Neural cell (in vitro differentiated cells): Measurements from ENCODE around the gene ENO2. TPM values are rescaled to one million over a fixed set of nuclear protein-coding genes. Genes with fewer than 3 reads are reported as not detected.
A peak's percentile ranks its signal among the peaks of the same experiment; 100 is the strongest.
"Not testable (repeated sequence)": the region's sequence is repeated elsewhere in the genome, so short reads cannot be mapped to it uniquely, and the experiment has no call there.

Experiments used
- H2AFZ ChIP-seq: fragments of 200-600, 300-800 bp; sonication (generic), shearing (Covaris generic); 2 replicates; pipeline ENCODE4 v1.6.0; 2014; ENCODE audit warnings: low read depth, mild to moderate bottlenecking, antibody characterized with exemption, low read length, moderate library complexity
- H3F3A ChIP-seq: fragments of 200-600 bp; shearing (Covaris generic); 2 replicates; pipeline ENCODE4 v1.6.1; 2016; ENCODE audit warnings: mild to moderate bottlenecking, moderate library complexity, mixed read lengths, antibody characterized with exemption, low read length; ENCODE audit not compliant: insufficient read depth, poor library complexity, severe bottlenecking
- H3K27ac ChIP-seq: fragments of 200-600, 300-800 bp; sonication (generic), shearing (Covaris generic); 2 replicates; pipeline ENCODE4 v1.5.1; 2014; ENCODE audit warnings: mild to moderate bottlenecking, low read length, moderate library complexity
- H3K27me3 ChIP-seq: fragments of 300-800, 200-600 bp; sonication (generic), shearing (Covaris generic); 2 replicates; pipeline ENCODE4 v1.6.0; 2014; ENCODE audit warnings: mild to moderate bottlenecking, low read depth, low read length, moderate library complexity; ENCODE audit not compliant: insufficient read depth
- H3K36me3 ChIP-seq: fragments of 300-800, 200-600 bp; sonication (generic), shearing (Covaris generic); 2 replicates; pipeline ENCODE4 v1.5.1; 2014; ENCODE audit warnings: mild to moderate bottlenecking, antibody characterized with exemption, low read length, moderate library complexity; ENCODE audit not compliant: insufficient read depth
- H3K4me2 ChIP-seq: fragments of 300-800, 200-600 bp; sonication (generic), shearing (Covaris generic); 2 replicates; pipeline ENCODE4 v1.6.0; 2014; ENCODE audit warnings: mild to moderate bottlenecking, low read length
- H3K4me3 ChIP-seq: fragments of 300-800, 200-600 bp; sonication (generic), shearing (Covaris generic); 2 replicates; pipeline ENCODE4 v1.5.1; 2014; ENCODE audit warnings: mild to moderate bottlenecking, low read length, moderate library complexity
- H3K79me2 ChIP-seq: fragments of 200-600 bp; shearing (Covaris generic); replicated peaks from 2 replicates; pipeline ENCODE4 v1.6.0; 2014; ENCODE audit warnings: mild to moderate bottlenecking, low read length, moderate library complexity; ENCODE audit not compliant: insufficient read depth
- H3K9ac ChIP-seq: fragments of 300-800, 200-600 bp; sonication (generic), shearing (Covaris generic); 2 replicates; pipeline ENCODE4 v1.6.1; 2016; ENCODE audit warnings: mild to moderate bottlenecking, low read length, mixed read lengths
- H3K9me2 ChIP-seq: fragments of 200-600 bp; shearing (Covaris generic); 2 replicates; pipeline ENCODE4 v1.6.1; 2016; ENCODE audit warnings: mild to moderate bottlenecking, low read length, mixed read lengths; ENCODE audit not compliant: insufficient read depth
- H3K9me3 ChIP-seq: fragments of 200-600, 300-800 bp; sonication (generic), shearing (Covaris generic); 2 replicates; pipeline ENCODE4 v1.6.1; 2016; ENCODE audit warnings: mild to moderate bottlenecking, mixed run types, low read length, moderate library complexity, mixed read lengths
- H4K20me1 ChIP-seq: fragments of 200-600 bp; shearing (Covaris generic); 2 replicates; pipeline ENCODE4 v1.6.1; 2016; ENCODE audit warnings: mild to moderate bottlenecking, mixed run types; ENCODE audit not compliant: insufficient read depth
- CTCF ChIP-seq: fragments of 450-650 bp; IDR thresholded peaks from 2 replicates; pipeline ENCODE4 v1.5.1; 2014; ENCODE audit warnings: antibody characterized with exemption, mild to moderate bottlenecking, moderate library complexity; ENCODE audit not compliant: poor library complexity, severe bottlenecking
- EP300 ChIP-seq: fragments of 450-650 bp; conservative IDR thresholded peaks from 2 replicates; pipeline ENCODE4 v1.6.1; 2014; ENCODE audit warnings: antibody characterized with exemption, mild to moderate bottlenecking, moderate library complexity; ENCODE audit not compliant: poor library complexity, severe bottlenecking
- EZH2 ChIP-seq: fragments of 200-600, 300-800 bp; shearing (Covaris generic), sonication (generic); IDR thresholded peaks from 2 replicates; pipeline ENCODE4 v1.6.1; 2014; ENCODE audit warnings: antibody characterized with exemption, low read length, borderline replicate concordance, mild to moderate bottlenecking; ENCODE audit not compliant: insufficient read depth, poor library complexity, severe bottlenecking
- MXI1 ChIP-seq: fragments of 450-650 bp; conservative IDR thresholded peaks from 2 replicates; pipeline ENCODE4 v1.6.1; 2014; ENCODE audit warnings: antibody characterized with exemption, mild to moderate bottlenecking; ENCODE audit not compliant: poor library complexity, severe bottlenecking
- POLR2AphosphoS5 ChIP-seq: IDR thresholded peaks from 2 replicates; pipeline ENCODE4 v1.6.1; 2012
- RAD21 ChIP-seq: fragments of 450-650 bp; conservative IDR thresholded peaks from 2 replicates; pipeline ENCODE4 v1.6.1; 2014; ENCODE audit warnings: antibody characterized with exemption, mild to moderate bottlenecking, moderate library complexity
- REST ChIP-seq: IDR thresholded peaks from 2 replicates; pipeline ENCODE4 v1.6.1; 2012; ENCODE audit warnings: borderline replicate concordance
- SMC3 ChIP-seq: fragments of 450-650 bp; conservative IDR thresholded peaks from 2 replicates; pipeline ENCODE4 v1.6.1; 2014; ENCODE audit warnings: antibody characterized with exemption, mild to moderate bottlenecking, moderate library complexity; ENCODE audit not compliant: poor library complexity
- TAF1 ChIP-seq: IDR thresholded peaks from 2 replicates; pipeline ENCODE4 v1.6.1; 2012; ENCODE audit warnings: low read depth
- polyA plus RNA-seq: library from polyadenylated mRNA; depleted of rRNA; stranded (reverse); fragments of >200 nt; gene quantifications from 2 replicates; pipeline ENCODE4 v1.2.3, GENCODE V29; 2014

ENO2 gene
- polyA plus RNA-seq, 1 donor from 2014 or later = 193 TPM

- not testable (repeated sequence) for H3K9ac ChIP-seq, H3K9me3 ChIP-seq, H2AFZ ChIP-seq, H3F3A ChIP-seq, H3K27ac ChIP-seq, H3K4me2 ChIP-seq, H3K36me3 ChIP-seq, H3K79me2 ChIP-seq, H4K20me1 ChIP-seq, H3K27me3 ChIP-seq, H3K9me2 ChIP-seq
- H3K4me3 ChIP-seq = peak overlapping the region; percentile 67
Observed at GRCh38 chr12:6889775-6890573, 24.4 kb upstream of the ENO2 start.

- Histone ChIP-seq H4K20me1 (no peaks in the 10 kb centered on the region), H2AFZ (no peak overlapping the region), H3K4me3 (peak overlapping the region; percentile 67), H3K79me2 (no peaks in the 10 kb centered on the region), H3K9me3 (no peaks in the 10 kb centered on the region), H3K27ac (peak overlapping the region; percentile 56), H3K9ac (peak overlapping the region; percentile 64), H3F3A (no peaks in the 10 kb centered on the region), H3K9me2 (no peaks in the 10 kb centered on the region), H3K27me3 (no peaks in the 10 kb centered on the region), H3K4me2 (peak overlapping the region; percentile 52), H3K36me3 (no peaks in the 10 kb centered on the region)
- TF ChIP-seq SMC3 (peak; percentile 77), POLR2AphosphoS5 (peak; percentile 74), EZH2 (no peak), MXI1 (peak; percentile 58), TAF1 (no peak), RAD21 (peak; percentile 68), CTCF (peak; percentile 97), EP300 (peak; percentile 60), REST (no peak)
Observed at GRCh38 chr12:6890789-6891645, 23.4 kb upstream of the ENO2 start.
